GM08714 (cell line): ENCODE results near the gene SDK1.
"Not testable (repeated sequence)": the region's sequence is repeated elsewhere in the genome, so short reads cannot be mapped to it uniquely, and the experiment has no call there.

ENCODE experiments used
- H3K4me3 ChIP-seq: fragments of 200-500 bp; sonication (Bioruptor generic); 2 replicates; pipeline ENCODE4 v1.5.1; 2014; ENCODE audit warnings: mild to moderate bottlenecking, low read length, inconsistent platforms
- ZNF274 ChIP-seq: IDR thresholded peaks from 2 replicates; pipeline ENCODE4 v1.6.1; 2012; ENCODE audit warnings: mild to moderate bottlenecking, low read depth, low read length

The SDK1 gene

DNA sequence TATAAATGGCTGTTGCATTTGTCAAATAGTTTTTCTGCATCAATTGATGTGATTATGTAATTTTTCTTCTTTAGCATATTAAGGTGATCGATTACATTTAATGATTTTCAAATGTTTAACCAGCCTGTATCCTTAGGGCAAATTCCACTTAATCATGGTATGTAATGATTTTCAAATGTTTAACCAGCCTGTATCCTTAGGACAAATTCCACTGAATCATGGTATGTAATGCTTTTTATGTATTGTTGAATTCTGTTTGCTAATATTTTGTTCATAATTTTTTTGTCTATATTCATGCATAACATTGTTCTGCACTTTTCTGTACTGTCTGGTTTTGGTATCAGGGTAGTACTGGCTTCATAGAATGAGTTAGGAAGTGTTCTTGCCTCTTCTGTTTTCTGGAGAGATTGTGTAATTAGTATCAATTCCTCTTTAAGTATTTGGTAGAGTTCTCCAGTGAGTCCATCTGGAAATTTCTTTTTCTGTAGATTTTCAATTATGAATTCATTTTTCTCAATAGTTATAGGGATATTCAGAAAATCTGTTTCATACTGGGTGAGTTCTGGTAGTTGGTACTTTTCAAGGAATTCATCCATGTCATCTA is 987.8 kb downstream of the SDK1 start:
- no peak overlapping the region for H3K4me3 ChIP-seq
- no peak for TF ChIP-seq ZNF274

DNA sequence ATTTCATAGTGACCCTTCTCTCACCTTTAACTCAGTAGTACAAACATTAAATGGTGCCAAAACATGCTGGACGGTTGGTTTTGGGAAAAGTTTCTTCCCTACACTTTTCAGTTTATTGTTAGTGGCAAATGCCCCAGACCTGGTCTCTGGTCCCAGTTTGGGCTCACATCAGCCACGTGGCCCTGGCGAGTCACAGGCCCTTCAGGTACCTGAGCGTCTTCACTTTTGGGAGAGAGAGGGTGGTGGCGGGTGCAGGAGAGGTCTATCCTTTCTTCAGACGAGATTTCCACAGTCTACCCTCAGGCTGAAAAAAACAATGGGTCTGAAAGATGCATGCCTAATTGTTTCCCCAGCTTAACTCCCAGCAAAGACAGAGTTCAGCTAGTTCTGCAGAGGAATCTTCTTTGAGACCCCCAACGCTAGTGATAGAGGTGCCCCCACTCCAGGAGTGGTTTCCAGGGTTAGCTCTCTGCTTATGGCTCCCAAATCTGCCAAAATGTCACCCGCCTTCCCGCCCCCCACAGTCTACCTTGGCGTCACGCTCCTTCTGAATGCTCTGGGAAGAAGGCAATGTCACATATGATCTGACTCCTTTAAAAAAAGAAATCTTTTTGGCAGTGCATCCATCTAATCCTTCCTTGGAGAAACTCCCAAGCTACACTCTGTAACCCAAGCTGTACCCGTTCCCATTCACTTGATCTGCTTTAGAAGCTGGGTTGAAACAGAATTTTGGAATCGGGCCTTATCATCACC is 996.3 kb downstream of the SDK1 start:
- no peak overlapping the region for H3K4me3 ChIP-seq
- no peak for TF ChIP-seq ZNF274

DNA sequence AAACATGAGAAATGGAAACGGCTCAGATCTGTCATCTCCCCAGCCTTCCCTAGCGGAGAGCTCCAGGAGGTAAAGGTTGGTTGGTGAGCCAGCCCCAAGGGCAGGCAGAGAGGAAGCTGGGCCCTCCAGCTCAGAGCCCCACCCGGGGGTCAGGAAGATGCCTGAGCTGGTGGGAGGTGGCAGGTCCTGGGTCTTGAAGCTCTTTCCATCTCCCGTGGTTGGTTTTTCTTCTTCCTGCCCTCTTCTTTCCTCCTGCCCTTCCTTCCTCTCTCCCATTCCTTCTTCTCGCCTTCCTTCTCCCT is 996.8 kb downstream of the SDK1 start:
- no peak for TF ChIP-seq ZNF274
- H3K4me3 ChIP-seq = no peak overlapping the region

DNA sequence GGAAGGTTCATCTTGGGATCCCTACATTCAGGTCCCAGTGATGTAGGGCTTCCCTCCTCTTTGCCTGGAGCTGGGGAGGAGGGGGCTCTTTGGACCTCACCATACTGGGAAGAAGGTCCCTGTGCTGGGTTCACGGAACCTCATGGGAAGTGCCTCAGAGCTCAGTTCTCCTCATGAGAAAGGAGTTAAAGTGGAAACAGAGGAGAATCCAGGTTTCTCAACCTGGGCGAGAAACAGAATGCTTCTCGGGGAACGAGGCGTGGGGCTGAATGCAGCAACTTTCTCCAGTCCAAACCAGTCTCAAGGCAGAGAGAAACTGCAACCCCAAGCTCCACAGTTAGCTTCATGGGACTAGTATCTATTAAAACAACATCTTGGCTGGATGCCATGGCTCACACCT is 998.4 kb downstream of the SDK1 start:
- TF ChIP-seq ZNF274 = no peak
- H3K4me3 ChIP-seq = no peak overlapping the region

DNA sequence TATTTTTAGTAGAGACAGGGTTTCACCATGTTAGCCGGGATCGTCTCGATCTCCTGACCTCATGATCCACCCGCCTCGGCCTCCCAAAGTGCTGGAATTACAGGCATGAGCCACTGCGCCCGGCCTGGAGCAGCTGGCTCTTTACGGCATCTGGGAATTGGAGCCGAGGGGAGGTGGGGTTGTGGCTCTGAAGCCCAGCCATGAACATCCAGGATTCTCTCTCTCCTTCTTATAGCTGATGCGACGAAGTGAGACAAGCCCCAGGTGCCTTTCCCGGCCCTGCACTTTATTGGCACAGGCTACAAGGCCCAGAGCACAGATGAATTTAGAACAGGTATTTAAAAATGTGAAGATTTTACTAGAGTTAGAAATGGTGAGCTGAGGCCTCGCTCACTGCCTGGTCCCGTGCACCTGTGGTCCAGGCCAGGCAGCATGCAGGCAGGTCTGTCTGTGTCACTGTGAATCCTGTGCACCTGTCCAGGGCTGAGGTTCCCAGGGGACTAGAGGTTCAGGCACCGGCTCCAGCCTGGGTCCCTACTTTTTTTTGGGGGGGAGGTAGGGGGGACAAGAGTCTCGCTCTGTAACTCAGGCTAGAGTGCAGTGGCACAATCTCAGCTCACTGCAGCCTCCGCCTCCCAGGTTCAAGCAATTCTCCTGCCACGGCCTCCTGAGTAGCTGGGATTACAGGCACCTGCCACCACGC is 1001.3 kb downstream of the SDK1 start:
- no peak for TF ChIP-seq ZNF274
- no peak overlapping the region for H3K4me3 ChIP-seq

DNA sequence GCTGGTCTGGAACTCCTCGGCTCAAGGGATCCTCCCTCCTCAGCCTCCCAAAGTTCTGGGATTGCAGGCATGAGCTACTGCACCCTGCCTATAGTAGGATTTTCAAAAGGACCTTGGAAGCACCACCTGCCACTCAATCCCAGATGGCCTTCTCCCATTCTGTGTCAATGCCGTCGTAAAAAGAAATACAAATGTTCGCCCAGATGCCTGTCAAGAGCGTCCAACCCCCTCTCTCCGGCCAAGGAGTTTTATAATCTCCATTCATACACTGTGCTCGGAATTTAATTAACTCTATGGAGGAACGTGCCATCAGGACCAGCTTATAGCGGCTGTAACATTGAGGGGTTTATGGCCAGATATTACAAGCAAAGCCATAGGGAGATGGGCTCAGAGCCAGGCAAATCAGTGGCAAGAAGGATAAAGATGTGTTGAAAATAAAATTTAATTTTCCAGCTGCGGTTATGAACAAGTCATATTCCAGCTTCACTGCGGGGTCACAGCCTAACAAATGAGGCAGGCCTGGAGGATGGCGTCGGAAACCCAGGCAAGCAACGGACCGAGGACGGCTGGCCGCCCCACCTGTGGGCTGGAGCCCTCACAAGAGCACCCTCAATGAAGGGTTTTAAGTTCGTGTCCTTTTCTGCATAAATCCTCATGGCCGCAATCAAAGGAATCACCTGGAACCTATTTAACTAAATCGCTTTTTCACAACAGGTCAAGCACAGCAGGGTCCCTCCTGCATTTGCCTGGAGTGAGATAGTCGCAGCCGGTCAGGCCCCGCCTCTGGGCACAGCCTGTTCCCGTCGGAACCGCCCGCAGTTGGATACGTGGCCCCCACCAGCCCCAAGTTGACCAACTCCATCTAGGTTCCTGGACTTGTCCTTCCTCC is 1006.5 kb downstream of the SDK1 start:
- no peak for TF ChIP-seq ZNF274
- no peak overlapping the region for H3K4me3 ChIP-seq

DNA sequence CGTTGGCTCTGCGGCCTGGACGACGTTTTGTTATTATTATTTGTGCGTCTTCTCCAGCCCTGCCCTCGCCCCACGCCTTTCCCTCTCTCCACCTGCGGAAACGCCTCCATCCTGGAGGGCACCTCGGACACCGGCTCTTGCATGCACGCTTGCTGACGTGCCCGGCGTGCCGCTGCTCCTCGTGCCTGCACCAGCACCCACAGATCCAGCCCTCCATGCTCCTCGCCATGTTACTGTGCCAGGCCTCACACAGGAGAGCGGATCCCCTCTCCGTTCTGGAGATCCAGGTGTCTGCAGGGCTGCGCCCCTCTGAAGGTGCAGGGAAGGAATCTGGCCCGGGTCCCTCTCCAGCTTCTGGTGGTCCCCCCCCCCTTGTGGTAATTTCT is 1007.1 kb downstream of the SDK1 start:
- no peak overlapping the region for H3K4me3 ChIP-seq
- no peak for TF ChIP-seq ZNF274

DNA sequence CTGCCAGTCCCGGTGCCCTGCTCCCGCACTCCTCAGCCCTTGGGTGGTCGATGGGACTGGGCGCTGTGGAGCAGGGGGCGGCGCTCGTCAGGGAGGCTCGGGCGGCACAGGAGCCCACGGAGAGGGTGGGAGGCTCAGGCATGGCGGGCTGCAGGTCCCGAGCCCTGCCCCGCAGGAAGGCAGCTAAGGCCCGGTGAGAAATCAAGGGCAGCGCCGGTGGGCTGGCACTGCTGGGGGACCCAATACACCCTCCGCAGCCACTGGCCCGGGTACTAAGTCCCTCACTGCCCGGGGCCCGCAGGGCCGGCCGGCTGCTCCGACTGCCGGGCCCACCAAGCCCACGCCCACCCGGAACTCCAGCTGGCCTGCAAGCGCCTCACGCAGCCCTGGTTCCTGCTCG is 1012.9 kb downstream of the SDK1 start:
- H3K4me3 ChIP-seq = not testable (repeated sequence)

DNA sequence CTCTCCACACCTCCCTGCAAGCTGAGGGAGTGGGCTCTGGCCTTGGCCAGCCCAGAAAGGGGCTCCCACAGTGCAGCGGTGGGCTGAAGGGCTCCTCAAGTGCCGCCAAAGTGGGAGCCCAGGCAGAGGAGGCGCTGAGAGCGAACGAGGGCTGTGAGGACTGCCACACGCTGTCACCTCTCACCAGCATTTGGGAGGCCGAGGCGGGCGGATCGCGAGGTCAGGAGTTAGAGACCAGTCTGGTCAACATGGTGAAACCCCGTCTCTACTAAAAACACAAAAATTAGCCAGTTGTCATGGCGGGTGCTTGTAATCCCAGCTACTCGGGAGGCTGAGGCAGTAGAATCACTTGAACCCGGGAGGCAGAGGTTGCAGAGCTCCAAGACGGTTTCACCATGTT is 1013.3 kb downstream of the SDK1 start:
- H3K4me3 ChIP-seq = not testable (repeated sequence)
